SHP77 (cell line): Measurements from ENCODE around the gene PPP1R2.
A peak's percentile ranks its signal among the peaks of the same experiment; 100 is the strongest.
"Not testable (repeated sequence)": the region's sequence is repeated elsewhere in the genome, so short reads cannot be mapped to it uniquely, and the experiment has no call there.

Experiments
- DNase-seq, 2 experiments: peaks; one replicate each; lab custom pipeline; 2025; lab: John Stamatoyannopoulos, UW

Gene PPP1R2

GRCh38 chr3:195542698-195543499 is at the start of gene PPP1R2:
TSS of gene PPP1R2 (minus strand) at chr3:195543325. CDS start at chr3:195543025, 300 bp downstream.
- peak; percentile 54 to 63 for DNase-seq

GRCh38 chr3:195591852-195592251 is 48.7 kb upstream of the PPP1R2 start:
- no peak for DNase-seq

- DNase-seq, result no peak
Measured at GRCh38 chr3:195591220-195591619, 48.1 kb upstream of the PPP1R2 start.

- DNase-seq, result not testable (repeated sequence)
Measured at GRCh38 chr3:195590381-195590780, 47.3 kb upstream of the PPP1R2 start.

GRCh38 chr3:195589796-195590195 is 46.7 kb upstream of the PPP1R2 start:
- DNase-seq, result not testable (repeated sequence)

GRCh38 chr3:195587824-195588223 is 44.7 kb upstream of the PPP1R2 start:
- no peak for DNase-seq

GRCh38 chr3:195587406-195587805 is 44.3 kb upstream of the PPP1R2 start:
- DNase-seq, result no peak

GRCh38 chr3:195584543-195584870 is 41.4 kb upstream of the PPP1R2 start:
- DNase-seq, result no peak

GRCh38 chr3:195583831-195584542 is 40.9 kb upstream of the PPP1R2 start, which contains the start of gene APOD:
TSS of gene APOD (minus strand) at chr3:195583940. CDS start at chr3:195579461, 4,479 bp downstream.
- no peak for DNase-seq

GRCh38 chr3:195582947-195583346 is 39.8 kb upstream of the PPP1R2 start:
- no peak for DNase-seq

- no peak for DNase-seq
Measured at GRCh38 chr3:195580744-195581443, 37.8 kb upstream of the PPP1R2 start.

- no peak for DNase-seq
Measured at GRCh38 chr3:195579281-195579680, 36.2 kb upstream of the PPP1R2 start.

GRCh38 chr3:195578565-195578964 is 35.4 kb upstream of the PPP1R2 start:
- no peak for DNase-seq

- no peak for DNase-seq
Measured at GRCh38 chr3:195577645-195578177, 34.6 kb upstream of the PPP1R2 start.

- DNase-seq, result no peak
Measured at GRCh38 chr3:195574497-195575304, 31.6 kb upstream of the PPP1R2 start.

GRCh38 chr3:195573611-195574496 is 30.7 kb upstream of the PPP1R2 start:
- DNase-seq, result no peak

GRCh38 chr3:195571361-195571760 is 28.2 kb upstream of the PPP1R2 start:
- no peak for DNase-seq

- no peak for DNase-seq
Measured at GRCh38 chr3:195570912-195571311, 27.8 kb upstream of the PPP1R2 start.

GRCh38 chr3:195570344-195570743 is 27.2 kb upstream of the PPP1R2 start:
- DNase-seq, result no peak

GRCh38 chr3:195568630-195569029 is 25.5 kb upstream of the PPP1R2 start:
- no peak for DNase-seq

GRCh38 chr3:195566797-195567196 is 23.7 kb upstream of the PPP1R2 start:
- DNase-seq, result no peak
